ACC112 (cell line): Measurements from ENCODE around the gene FBXL22.
A peak's percentile ranks its signal among the peaks of the same experiment; 100 is the strongest.

Source experiments
- H2AFZ ChIP-seq: fragments of 200-600 bp; sonication (generic); one replicate; pipeline ENCODE4 v1.6.0; 2017; ENCODE audit warnings: antibody characterized with exemption, low read length; ENCODE audit not compliant: unreplicated experiment
- H3K27ac ChIP-seq: fragments of 200-600 bp; sonication (generic); 2 replicates; pipeline ENCODE4 v1.5.1; 2014; ENCODE audit warnings: low read depth, mild to moderate bottlenecking, antibody characterized with exemption, low read length, moderate library complexity
- H3K27me3 ChIP-seq: fragments of 200-600 bp; sonication (generic); 2 replicates; pipeline ENCODE4 v1.6.1; 2014; ENCODE audit warnings: mild to moderate bottlenecking, antibody characterized with exemption, low read length, moderate library complexity, mixed read lengths; ENCODE audit not compliant: insufficient read depth
- H3K36me3 ChIP-seq: fragments of 200-600 bp; sonication (generic); 2 replicates; pipeline ENCODE4 v1.6.1; 2016; ENCODE audit warnings: mild to moderate bottlenecking, antibody characterized with exemption, low read length, moderate library complexity, mixed read lengths; ENCODE audit not compliant: insufficient read depth
- H3K4me1 ChIP-seq: fragments of 200-600 bp; sonication (generic); one replicate; pipeline ENCODE4 v1.6.1; 2016; ENCODE audit warnings: low read length, mixed read lengths; ENCODE audit not compliant: insufficient read depth, unreplicated experiment, control insufficient read depth
- H3K4me3 ChIP-seq: fragments of 200-600 bp; sonication (generic); 2 replicates; pipeline ENCODE4 v1.5.1; 2014; ENCODE audit warnings: mild to moderate bottlenecking, low read depth, low read length
- H3K79me2 ChIP-seq: fragments of 200-600 bp; sonication (generic); one replicate; pipeline ENCODE4 v1.6.0; 2016; ENCODE audit warnings: low read length; ENCODE audit not compliant: control insufficient read depth, unreplicated experiment, insufficient read depth

Gene FBXL22

DNA sequence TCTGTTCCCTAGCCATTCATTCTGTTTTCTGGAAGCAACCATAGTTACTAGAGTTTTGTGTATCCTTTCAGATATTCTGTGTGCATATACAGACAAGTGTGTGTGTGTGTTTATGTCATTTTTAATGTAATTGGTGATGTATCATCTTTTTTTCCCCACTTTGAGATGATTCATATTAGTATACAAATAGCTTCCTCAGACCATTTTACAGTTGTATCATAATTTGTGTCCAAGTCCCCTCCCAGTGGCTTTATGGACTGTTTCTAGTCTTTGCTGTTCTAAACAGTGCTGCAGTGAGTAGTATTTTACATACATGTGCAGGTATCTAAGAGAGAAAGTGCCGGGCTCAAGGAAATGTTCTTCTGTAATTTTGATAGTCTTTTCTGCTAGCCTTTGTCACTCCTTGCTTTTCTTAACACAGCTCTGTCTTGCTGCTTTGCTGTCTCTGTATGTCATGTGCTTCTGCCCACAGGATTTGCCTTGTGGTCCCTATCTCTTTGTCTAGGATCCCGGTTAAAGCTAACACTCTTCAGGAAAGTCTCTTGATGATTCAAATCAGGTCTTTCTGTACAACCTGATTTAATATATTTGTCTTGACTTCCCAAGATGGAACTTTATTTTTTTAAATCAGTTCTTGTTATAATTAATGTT lies 31.5 kb upstream of the FBXL22 start:
- Histone ChIP-seq H3K27me3 (no peaks in the 10 kb centered on the region), H3K27ac (no peak overlapping the region), H2AFZ (no peak overlapping the region), H3K4me1 (no peaks in the 10 kb centered on the region), H3K79me2 (no peaks in the 10 kb centered on the region), H3K4me3 (no peak overlapping the region), H3K36me3 (peaks cover 22% of the 10 kb centered on the region)

DNA sequence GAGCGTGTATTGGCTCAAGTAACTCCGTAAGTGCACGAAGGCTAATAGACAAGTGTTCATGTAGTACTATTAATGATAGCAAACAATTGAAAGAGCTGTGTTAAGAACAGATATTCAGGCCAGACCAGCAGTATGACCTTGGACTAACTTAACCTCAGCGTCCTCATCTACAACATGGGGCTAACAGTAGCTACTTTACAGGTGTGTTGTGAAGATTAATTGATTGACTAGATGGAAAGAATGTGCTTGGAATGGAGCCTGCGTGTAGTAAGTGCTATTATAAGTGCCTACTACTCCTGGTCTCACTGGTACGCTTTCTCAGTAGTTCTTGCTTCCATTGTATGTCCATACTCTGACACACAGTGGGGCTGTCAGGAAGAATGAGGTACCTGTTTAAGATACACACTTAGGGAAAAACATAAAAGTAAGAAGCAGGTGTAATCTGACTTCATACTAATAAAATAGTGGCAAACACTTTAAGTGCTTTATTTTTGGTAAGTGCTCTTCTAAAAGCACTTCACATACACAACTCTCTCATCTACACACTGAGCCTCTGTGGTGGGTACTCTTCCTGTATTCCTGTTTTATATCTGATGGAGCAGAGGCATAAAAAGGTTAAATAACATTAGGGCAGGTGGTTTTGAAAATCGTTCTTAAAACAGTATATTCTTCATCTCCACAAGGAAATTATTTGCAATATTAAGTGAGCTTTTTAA lies 24.3 kb upstream of the FBXL22 start:
- peaks cover 9% of the 10 kb centered on the region for H3K4me1 ChIP-seq
- H3K27me3 ChIP-seq = no peaks in the 10 kb centered on the region
- H3K79me2 ChIP-seq = no peaks in the 10 kb centered on the region
- peaks cover 28% of the 10 kb centered on the region for H3K36me3 ChIP-seq
- H3K4me3 ChIP-seq = no peak overlapping the region
- no peak overlapping the region for H2AFZ ChIP-seq
- H3K27ac ChIP-seq = no peak overlapping the region

GRCh38 chr15:63573533-63573932 lies 23.7 kb upstream of the FBXL22 start:
- Histone ChIP-seq H3K4me1 (peaks cover 9% of the 10 kb centered on the region), H3K27ac (no peak overlapping the region), H3K27me3 (no peaks in the 10 kb centered on the region), H3K79me2 (no peaks in the 10 kb centered on the region), H3K4me3 (no peak overlapping the region), H2AFZ (no peak overlapping the region), H3K36me3 (peaks cover 28% of the 10 kb centered on the region)

DNA sequence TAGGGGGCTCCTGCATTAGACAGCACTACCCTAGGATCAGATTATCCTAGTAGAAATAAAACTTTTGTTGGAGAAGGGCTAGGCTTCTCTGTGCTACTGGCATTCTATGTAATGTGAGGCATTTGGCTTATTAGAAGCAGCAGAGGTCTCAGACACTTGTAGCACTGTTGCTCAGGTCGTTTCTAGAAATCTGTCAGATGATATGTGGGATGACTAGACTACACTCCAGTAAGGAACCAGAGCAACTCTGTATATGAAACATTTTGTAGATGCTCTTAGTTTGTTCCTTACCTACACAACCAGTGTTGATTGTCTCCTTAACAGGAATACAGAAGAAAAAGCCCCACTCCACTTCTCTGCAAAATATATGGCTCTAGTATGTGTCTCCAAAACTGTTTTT lies 21.9 kb upstream of the FBXL22 start:
- Histone ChIP-seq H3K27ac (no peak overlapping the region), H3K4me1 (peaks cover 9% of the 10 kb centered on the region), H3K36me3 (peaks cover 26% of the 10 kb centered on the region)

DNA sequence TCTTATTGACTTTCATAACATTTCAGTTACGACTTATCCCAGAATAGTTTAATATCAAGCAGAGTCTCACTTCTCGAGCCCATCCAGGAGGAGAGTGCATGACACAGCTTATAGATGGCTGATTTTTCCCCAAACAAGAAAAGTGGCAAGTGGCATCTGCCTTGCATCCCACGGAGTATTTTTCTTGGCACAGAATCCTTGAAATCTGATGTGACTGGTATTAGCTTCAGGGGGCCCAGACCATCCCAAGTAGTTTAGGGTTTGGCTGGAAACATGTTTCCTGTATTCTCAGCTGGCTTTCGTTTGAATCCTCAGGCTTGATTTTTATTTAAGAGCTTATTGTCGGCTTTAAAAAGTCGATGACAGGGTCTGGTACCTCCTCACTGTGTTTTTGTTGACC lies 20.7 kb upstream of the FBXL22 start:
- no peaks in the 10 kb centered on the region for H3K79me2 ChIP-seq
- no peak overlapping the region for H3K27ac ChIP-seq
- peaks cover 9% of the 10 kb centered on the region for H3K4me1 ChIP-seq
- H3K36me3 ChIP-seq = peaks cover 19% of the 10 kb centered on the region
- no peak overlapping the region for H2AFZ ChIP-seq
- no peaks in the 10 kb centered on the region for H3K27me3 ChIP-seq
- H3K4me3 ChIP-seq = no peak overlapping the region

More for the DNA sequence above, 21.9 kb upstream of the FBXL22 start:
- no peak overlapping the region for H2AFZ ChIP-seq
- no peak overlapping the region for H3K4me3 ChIP-seq
- H3K27me3 ChIP-seq = no peaks in the 10 kb centered on the region
- no peaks in the 10 kb centered on the region for H3K79me2 ChIP-seq

DNA sequence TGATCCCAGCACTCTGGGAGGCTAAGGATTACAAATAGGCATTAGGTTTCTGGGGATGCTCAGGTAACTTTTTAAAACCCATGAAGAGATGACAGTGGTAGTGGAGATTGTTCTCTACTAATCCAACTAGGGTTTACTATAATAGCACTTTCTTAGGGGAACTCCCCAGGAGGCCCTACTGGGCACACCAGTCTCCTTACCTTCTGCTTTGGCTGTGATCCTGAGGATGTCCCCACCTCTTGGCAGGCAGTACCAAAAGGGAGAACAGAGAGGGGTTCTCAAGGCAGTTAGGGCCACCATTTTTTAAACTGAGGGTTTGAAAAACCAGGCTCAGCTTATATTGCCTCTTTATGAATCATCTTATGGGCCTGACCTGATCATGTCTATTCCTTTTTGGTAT lies 15.0 kb upstream of the FBXL22 start:
- Histone ChIP-seq H3K4me1 (peaks cover 6% of the 10 kb centered on the region), H3K36me3 (peaks cover 26% of the 10 kb centered on the region), H3K79me2 (no peaks in the 10 kb centered on the region), H2AFZ (no peak overlapping the region), H3K4me3 (no peak overlapping the region), H3K27me3 (no peaks in the 10 kb centered on the region), H3K27ac (peak overlapping the region; percentile 37; the same call in 1 of the 2 replicates)

DNA sequence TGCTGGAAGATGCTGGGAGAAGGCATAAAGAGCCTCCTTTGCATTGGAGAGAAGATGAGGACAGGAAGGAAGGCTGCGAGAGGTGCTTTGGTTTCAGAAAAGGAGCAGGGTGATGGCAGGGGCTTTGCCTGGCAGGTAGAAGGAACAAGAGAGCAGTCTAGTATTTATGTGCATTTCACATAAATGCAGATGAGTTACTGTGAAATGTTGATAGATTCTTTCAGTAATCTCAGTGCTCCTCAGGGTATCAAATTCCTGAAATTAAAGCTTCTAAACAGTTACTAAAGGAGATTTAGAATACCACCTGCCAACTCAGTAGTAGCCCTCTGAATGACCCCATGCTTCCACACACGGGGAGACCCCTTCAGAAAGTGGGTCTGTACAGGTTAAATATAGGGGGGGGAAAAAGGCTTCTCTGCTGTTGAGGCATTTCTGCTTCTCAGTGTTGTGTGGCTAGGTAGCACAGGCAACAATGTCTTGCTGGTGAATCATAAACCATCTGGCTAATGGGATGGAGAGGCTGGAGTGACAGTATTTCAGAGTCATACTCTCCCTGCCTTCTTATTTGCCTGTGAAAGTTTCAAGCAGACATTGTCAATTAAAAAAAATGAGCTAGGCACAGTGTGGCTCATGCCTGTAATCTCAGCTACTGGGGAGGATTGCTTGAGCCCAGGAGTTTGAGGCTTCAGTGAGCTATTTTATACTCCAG lies 14.3 kb upstream of the FBXL22 start:
- no peak overlapping the region for H2AFZ ChIP-seq
- no peak overlapping the region for H3K4me3 ChIP-seq
- no peaks in the 10 kb centered on the region for H3K27me3 ChIP-seq
- H3K27ac ChIP-seq = peak overlapping the region; percentile 37; the same call in 1 of the 2 replicates
- peaks cover 26% of the 10 kb centered on the region for H3K36me3 ChIP-seq
- no peaks in the 10 kb centered on the region for H3K79me2 ChIP-seq
- peaks cover 10% of the 10 kb centered on the region for H3K4me1 ChIP-seq

GRCh38 chr15:63586790-63587189 lies 10.4 kb upstream of the FBXL22 start:
- no peak overlapping the region for H2AFZ ChIP-seq
- no peak overlapping the region for H3K4me3 ChIP-seq
- peaks cover 10% of the 10 kb centered on the region for H3K4me1 ChIP-seq
- no peaks in the 10 kb centered on the region for H3K79me2 ChIP-seq
- no peaks in the 10 kb centered on the region for H3K27me3 ChIP-seq
- H3K36me3 ChIP-seq = peaks cover 59% of the 10 kb centered on the region
- no peak overlapping the region for H3K27ac ChIP-seq

GRCh38 chr15:63587527-63587926 lies 9.7 kb upstream of the FBXL22 start:
- no peak overlapping the region for H2AFZ ChIP-seq
- H3K79me2 ChIP-seq = no peaks in the 10 kb centered on the region
- H3K27me3 ChIP-seq = no peaks in the 10 kb centered on the region
- H3K27ac ChIP-seq = no peak overlapping the region
- peaks cover 59% of the 10 kb centered on the region for H3K36me3 ChIP-seq
- peaks cover 8% of the 10 kb centered on the region for H3K4me1 ChIP-seq
- H3K4me3 ChIP-seq = no peak overlapping the region

- H3K4me3 ChIP-seq = no peak overlapping the region
- peaks cover 56% of the 10 kb centered on the region for H3K36me3 ChIP-seq
- H3K27me3 ChIP-seq = no peaks in the 10 kb centered on the region
- no peaks in the 10 kb centered on the region for H3K79me2 ChIP-seq
- no peak overlapping the region for H2AFZ ChIP-seq
- peaks cover 8% of the 10 kb centered on the region for H3K4me1 ChIP-seq
- no peak overlapping the region for H3K27ac ChIP-seq
Observed at GRCh38 chr15:63588826-63589225, 8.4 kb upstream of the FBXL22 start.
